DMS 273 (cell line): ENCODE measurements around the gene LTO1.

Experiments used
- DNase-seq: peaks from one replicate; lab custom pipeline; 2025; ENCODE audit not compliant: unreplicated experiment; lab: John Stamatoyannopoulos, UW

LTO1 gene

DNA sequence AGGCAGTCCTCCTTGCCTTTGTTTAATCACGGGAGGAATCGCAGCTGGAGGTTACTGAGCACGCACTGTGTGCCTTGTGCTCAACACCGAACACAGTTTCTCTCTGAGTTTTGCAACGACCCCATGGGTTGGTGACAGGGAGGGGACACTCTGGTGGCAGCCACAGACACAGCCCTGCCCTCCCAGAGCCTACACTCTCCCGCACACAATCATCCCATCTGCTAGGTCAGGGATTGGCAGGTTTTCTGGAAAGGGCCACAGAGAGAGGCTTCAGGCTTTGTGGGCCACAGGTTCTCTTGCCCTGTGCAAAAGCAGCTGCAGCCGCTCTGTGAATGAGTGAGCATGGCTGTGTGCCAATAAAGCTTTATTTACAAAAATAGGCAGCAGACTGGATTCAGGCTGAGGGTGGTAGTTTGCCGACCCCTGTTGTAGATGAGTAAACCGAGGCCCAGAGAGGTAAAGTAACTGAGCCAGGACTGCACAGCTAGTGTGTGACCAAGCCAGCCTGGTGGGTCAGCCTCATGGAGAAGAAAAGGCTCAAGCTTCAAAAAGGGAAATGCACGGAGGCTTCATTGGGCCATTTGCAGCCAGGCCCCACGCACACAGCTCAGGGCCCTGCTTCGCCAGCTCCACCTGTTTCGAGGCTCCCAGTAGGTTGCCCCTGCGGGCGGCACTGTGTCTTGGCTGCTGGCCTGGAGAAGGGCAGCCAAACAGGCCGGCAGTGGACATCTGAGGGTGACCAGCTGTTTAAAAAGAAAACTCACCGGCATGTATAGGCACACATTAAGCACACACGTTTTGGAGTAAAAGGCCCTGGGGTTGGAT, 16.3 kb downstream of the LTO1 start:
- DNase-seq = no peak

DNA sequence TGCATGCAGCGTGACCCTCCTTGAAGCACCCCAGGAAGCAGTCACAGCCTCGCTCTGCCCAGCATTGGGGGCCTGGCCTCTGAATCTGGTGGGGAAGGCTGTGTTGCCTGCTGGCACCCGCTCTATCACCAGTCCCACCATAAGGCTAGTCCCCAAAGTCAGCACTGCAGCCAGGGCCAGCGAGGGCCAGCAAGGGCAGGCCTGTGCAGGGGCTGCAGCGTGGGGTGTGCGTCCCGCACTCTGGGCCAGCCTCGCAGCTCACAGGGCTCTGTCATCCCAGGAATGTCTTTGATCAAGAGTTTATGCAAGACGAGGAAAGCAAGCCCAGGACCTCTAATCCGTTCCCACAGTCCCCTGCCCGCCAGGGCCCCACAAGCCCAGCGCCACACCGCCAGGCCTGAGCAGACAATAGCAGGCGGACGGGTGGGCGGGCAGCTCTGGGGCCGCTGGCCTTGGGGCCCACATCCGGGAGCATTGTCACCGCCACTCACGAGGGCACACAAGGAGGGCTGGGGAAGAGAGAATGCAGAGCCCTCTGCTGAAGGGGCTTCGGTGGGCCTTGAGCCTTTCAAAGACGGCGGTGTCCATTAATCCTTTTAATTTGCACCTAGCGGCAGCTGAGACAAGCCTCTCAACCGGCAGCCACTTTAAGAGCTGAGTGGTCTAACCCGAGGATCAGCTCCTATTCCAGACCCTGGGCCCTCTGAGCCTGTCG, 17.1 kb downstream of the LTO1 start:
- no peak for DNase-seq

DNA sequence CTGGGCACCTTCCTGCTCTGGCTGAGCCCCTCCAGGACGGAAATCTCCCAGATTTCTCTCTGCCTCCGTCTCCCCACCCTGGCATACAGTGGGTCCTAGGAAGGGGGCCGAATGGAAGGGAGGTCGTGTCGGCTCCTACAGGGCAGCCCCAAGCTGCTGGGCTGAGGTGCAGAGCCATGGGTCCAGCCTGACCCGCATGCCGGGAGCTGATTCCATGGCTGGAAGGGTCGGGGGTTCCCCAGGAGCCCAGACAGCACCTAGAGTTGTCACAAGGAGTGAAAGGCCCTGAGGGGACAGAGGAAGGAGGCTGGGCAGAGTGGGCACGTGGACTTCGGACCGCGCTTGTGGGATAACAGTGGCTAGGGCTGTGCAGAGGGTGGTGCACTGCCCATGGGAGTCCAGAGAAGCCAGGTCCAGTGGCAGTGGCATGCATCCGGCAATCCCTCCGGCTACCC, 17.7 kb downstream of the LTO1 start:
- no peak for DNase-seq

DNA sequence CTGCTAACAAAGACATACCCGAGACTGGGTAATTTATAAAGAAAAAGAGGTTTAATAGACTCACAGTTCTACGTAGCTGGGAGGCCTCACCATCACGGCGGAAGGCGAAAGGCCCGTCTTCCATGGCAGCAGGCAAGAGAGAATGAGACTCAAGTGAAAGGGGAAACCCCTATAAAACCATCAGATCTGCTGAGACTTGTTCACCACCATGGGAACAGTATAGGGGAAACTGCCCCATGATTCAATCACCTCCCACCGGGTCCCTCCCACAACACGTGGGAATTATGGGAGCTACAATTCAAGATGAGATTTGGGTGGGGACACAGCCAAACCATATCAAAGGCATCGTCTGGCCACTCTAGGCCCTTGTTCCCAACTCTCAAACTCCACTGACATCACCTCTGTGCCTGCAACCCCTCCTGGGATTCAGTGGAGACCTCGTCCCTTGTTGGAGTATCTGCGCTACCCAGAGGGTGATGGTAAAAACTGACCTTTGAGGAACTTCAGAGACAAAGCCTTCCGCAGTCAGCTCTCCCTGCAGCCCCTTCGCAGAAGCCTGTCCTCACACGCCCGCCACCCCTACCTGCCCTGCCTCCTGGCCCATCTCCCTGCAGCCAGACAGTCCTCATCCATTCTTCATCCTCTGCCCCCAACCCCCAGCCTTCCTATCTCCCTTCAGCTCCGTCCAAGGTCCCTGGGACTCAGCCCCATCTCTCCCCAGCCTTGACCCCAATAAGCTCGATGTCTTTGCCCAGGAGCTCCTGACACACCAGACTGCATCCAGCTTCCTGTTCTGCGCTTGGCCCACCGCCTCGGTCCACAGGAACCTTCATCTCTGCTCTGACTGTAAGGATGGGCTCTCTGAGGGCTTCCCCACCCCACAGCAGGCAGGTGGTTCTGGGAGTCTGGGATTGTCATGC, 18.4 kb downstream of the LTO1 start:
- no peak for DNase-seq

DNA sequence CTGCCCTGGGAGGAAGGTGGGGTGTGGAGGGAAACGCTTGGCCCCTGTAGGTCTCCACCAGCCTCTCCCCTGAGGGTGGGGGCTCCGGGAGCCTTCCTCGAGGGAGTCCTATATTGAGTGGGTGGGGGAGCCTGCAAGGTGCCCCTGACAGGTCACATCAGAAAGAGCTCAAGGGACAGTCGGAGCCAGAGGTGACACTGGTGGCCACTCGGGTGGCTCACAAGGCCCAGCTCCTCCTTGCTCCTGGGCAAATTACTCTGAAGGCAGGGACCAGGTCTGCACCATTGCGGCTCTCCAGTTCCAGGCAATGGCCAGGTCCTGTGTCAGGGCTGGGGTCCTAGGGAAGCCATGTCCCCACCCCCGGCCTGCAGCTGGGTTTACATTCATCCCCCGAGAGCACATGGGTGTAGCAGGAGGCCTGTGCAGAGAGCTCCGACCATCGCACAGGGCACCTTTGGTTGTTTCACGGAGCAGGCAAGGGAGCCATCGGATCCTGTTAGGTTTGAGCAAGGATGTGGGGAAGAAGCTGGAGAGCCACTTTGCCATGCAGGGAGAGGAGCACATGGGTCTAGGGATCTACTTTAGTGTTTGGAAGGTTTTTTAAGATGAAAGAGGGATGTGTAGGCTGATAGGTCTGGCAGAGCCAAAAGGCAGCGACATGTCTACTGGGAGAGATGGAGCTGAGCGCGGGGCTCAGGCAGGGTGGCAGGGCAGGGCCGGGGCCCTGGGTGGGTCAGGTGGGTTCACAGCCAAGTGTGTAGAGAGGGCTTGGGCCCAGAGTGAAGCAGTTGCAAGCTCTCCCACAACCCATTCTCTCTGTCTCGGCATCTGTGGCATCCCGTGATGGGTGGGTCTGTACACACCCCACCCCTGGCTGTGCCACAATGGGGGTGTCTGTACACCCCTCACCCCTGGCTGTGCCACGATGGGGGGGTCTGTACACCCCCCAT, 19.4 kb downstream of the LTO1 start:
- no peak for DNase-seq

DNA sequence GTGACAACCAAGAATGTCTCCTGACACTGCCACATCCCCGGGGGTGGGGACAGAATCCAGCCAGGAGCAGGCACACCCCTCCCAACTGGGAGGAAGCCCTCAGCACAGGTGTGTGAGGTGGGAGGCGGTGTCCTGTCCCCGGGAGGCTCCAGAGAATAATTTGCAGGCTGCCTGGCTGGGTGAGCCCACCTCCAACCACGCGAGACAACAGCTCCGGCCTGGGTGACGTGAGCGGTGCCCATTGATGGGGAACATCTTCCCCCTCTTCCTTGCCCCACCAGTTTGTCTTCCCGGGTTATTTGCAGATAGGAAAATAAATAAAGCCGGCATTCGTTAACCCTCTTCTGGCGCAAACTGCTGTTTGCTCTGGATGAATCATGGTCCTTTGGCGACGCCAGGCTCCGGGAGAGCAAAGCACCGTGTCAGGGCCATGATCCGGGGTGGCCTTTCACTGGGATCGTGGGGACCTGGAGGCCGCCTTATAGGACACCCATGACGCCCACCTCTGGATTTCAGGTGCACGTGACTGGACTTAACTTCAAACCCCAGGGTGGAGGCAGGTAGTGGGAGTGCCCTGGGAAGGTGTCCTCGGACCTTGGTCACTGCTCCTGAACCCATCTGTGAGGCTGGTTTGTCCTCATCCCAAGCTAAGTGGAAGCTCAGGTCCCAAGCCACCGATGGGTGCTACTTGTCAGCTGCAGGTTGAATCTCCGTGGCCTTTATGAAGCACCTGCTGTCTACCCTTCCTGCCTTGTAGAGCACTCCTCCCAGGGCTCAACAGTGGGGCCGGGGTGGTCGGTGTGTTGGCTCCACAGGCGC, 20.3 kb downstream of the LTO1 start:
- DNase-seq = peak; percentile 21

DNA sequence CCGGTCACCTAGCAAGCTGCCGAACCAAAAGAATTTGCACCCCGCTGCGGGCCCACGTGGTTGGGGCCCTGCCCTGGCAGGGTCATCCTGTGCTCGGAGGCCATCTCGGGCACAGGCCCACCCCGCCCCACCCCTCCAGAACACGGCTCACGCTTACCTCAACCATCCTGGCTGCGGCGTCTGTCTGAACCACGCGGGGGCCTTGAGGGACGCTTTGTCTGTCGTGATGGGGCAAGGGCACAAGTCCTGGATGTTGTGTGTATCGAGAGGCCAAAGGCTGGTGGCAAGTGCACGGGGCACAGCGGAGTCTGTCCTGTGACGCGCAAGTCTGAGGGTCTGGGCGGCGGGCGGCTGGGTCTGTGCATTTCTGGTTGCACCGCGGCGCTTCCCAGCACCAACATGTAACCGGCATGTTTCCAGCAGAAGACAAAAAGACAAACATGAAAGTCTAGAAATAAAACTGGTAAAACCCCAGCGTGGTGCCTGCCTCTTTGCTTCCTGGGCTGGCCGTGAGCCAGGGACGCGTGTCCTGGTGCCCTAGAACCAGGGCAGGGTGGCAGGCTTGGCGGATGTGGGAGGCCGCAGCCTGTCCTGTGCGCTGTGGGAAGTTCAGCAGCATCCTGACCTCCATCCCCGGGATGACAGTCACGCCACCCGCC, 21.0 kb downstream of the LTO1 start:
- DNase-seq = peak; percentile 24

DNA sequence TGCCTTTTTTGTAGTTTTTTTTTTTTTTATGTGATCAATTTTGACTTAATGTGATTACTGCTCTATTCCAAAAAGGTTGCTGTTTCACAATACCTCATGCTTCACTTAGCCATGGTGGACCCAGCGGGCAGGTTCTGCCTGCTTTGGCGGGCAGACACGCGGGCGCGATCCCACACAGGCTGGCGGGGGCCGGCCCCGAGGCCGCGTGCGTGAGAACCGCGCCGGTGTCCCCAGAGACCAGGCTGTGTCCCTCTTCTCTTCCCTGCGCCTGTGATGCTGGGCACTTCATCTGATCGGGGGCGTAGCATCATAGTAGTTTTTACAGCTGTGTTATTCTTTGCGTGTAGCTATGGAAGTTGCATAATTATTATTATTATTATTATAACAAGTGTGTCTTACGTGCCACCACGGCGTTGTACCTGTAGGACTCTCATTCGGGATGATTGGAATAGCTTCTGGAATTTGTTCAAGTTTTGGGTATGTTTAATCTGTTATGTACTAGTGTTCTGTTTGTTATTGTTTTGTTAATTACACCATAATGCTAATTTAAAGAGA, 21.7 kb downstream of the LTO1 start:
- DNase-seq = no peak

DNA sequence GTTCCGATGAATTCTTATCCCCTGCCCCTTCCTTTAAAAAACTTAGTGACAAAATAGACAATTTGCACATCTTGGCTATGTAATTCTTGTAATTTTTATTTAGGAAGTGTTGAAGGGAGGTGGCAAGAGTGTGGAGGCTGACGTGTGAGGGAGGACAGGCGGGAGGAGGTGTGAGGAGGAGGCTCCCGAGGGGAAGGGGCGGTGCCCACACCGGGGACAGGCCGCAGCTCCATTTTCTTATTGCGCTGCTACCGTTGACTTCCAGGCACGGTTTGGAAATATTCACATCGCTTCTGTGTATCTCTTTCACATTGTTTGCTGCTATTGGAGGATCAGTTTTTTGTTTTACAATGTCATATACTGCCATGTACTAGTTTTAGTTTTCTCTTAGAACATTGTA, 22.2 kb downstream of the LTO1 start:
- DNase-seq = no peak

DNA sequence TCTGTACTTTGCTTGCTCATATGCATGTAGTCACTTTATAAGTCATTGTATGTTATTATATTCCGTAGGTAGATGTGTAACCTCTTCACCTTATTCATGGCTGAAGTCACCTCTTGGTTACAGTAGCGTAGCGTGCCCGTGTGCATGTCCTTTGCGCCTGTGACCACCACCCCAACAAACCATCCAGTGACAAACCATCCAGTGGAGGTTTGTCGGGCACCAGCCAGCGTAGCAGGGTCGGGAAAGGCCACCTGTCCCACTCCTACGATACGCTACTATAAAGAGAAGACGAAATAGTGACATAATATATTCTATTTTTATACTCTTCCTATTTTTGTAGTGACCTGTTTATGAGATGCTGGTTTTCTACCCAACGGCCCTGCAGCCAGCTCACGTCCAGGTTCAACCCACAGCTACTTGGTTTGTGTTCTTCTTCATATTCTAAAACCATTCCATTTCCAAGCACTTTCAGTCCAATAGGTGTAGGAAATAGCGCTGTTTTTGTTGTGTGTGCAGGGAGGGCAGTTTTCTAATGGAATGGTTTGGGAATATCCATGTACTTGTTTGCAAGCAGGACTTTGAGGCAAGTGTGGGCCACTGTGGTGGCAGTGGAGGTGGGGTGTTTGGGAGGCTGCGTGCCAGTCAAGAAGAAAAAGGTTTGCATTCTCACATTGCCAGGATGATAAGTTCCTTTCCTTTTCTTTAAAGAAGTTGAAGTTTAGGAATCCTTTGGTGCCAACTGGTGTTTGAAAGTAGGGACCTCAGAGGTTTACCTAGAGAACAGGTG, 23.1 kb downstream of the LTO1 start:
- DNase-seq = no peak

DNA sequence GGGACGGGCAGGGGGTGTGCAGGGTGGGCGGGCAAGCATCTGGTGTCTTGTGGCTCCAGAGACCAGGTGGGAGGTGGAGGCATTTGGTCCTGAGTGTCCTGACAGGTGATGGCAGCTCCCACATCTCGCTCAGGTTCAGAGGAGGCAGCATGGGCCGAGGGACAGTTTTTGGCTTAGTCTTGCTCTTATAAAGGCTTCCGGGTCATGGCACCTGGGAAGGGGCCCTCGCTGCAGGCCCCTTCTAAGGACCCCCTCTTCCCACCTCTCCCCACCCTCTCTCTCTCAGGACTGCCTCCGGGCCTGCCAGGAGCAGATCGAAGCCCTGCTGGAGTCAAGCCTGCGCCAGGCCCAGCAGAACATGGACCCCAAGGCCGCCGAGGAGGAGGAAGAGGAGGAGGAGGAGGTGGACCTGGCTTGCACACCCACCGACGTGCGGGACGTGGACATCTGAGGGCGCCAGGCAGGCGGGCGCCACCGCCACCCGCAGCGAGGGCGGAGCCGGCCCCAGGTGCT, 24.3 kb downstream of the LTO1 start:
- DNase-seq = no peak

DNA sequence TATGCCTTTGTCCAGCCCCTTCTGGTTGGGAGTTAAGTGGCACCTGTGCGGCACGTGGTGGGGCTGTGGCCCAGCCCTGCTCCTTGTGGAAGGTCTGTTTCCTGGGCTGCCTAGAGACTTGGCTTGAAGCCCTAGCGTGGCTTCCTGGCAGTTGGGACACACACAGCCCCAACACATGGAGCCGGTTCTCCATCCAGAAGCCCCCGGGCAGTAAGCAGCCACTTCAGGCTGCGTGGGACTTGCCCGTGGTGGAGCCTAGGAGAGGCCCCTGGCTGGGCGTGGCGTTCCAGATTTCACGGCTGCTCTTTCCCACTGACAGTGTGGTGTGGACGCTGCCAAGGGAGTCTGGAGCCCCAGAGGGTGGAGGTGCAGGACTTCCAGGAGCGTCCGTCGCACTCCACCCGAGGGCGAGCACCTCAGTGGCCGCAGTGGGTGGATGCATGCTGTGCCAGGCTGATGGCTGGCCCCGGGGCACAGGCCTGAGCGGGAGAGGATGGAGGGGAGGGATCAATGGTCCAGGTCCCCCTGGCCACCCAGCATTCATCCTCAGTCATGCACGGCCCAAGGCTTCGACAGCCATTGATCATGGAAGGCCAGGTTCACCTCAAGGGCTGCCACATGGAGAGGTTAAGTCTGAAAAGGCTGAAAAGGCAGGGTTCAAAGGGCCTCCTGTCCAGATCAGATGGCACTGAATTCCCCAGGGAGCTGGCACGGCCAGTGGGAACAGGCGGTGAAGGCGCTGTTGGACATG, 24.9 kb downstream of the LTO1 start:
- no peak for DNase-seq

DNA sequence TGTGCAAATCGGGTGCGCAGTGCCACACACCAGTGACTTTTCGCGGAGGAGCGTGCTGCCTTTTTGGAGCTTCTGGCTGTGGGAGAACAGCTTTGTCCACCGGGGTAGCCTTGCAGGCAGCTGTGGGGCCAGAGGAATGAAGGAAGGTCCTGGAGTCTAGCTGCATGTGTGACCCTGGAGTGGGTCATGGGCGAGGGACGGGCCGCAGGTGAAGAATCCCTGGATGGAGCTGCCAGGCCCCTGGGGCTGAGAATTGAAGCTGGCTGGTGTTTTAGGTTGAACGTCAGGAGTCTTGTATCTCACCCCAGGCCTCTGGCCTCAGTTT, 25.6 kb downstream of the LTO1 start:
- no peak for DNase-seq

DNA sequence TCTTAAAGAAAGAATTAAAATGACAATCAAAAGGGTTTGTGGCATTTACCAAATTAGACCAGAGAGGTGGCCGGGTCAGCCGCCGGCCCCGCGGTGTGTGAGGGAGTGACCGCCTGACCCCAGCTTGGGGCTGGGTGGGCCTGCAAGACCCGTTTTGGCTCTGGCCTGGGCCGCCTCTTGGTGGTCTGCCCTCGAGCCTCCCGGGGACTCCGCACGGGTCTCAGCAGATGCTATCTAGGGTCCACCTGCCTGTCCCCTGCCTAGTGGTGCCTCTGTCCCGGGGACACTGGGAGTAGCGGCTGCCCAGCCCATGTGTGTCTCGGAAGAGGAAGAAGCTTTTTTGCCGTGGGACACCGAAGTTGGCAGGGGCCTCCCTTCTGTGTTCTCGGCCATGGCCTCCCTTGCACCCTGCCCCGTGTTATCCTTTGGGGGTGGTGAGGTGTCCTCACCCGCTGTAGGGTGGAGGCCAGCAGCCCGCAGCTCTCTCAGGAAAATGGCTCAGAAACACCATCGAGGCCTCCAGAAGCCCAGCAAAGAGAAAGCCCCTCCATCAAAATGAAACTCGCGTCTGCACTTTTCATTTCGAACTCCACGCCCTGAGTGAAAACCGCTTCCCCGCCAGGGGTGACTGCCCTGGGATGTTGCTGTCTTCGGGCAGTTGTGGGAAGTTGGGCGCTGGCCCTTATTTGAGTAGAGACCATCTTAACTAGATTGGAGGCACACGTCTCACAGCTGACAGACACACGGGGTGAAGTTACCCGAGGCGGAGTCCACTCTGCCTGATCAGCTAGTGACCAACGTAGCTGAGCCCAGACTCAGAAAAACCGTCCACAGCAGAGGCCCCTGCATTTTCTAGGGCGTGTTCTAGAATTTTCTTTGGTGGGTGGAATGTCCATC, 26.2 kb downstream of the LTO1 start:
- DNase-seq = no peak

DNA sequence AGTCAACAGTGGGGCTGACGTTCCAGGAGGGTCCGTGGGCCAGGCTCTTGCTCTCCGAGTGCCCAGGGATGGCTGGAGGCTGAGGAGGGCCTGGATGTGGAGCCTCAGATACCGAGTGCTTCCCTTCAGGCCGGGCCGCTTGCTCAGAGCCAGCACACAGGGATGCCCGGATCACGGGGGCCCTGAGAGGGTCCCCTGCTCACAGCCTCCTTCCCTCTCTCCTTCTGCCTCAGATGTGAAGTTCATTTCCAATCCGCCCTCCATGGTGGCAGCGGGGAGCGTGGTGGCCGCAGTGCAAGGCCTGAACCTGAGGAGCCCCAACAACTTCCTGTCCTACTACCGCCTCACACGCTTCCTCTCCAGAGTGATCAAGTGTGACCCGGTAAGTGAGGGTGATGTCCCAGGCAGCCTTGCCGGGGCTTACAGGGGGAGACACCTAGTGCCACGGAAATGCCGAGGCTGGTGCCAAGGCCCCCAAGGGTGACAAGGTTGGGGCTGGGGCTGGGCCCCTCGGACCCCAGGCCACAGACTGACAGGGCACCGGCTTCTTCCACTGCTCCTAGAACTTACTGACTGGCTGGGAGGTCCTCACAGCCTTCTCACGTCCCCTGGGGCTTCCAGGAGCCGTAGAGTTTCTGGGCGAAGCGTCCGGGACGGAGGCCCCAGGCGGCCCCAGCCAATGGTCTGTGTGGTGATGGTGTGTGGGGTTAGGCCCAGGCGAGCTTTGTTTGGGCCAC, 27.2 kb downstream of the LTO1 start:
- DNase-seq = no peak
